Prostate gland (tissue), 2 donors: Measurements from ENCODE around the gene BTBD9. TPM values are rescaled to one million over a fixed set of nuclear protein-coding genes. Genes with fewer than 3 reads are reported as not detected.

ENCODE experiments used
- DNase-seq: peaks from one replicate; pipeline ENCODE4 v3.0.0-alpha.2; 2019; ENCODE audit warnings: low spot score
- H3K27ac ChIP-seq, 2 donors: fragments of 200-600 bp; sonication (generic); 2 replicates each; pipeline ENCODE4 v1.5.1; 2017 to 2019
- H3K27me3 ChIP-seq: fragments of 200-600 bp; sonication (generic); replicated peaks from 2 replicates; pipeline ENCODE4 v1.5.1; 2019; ENCODE audit not compliant: insufficient read depth
- H3K36me3 ChIP-seq, 2 donors: fragments of 200-600 bp; sonication (generic); 1 replicate in 1 of 2; 2 replicates in 1 of 2; pipeline versions ENCODE4 v1.5.1 to v1.8.1; 2017 to 2019
- H3K4me1 ChIP-seq: fragments of 200-600 bp; sonication (generic); replicated peaks from 2 replicates; pipeline ENCODE4 v1.5.1; 2019
- H3K4me3 ChIP-seq, 2 donors: fragments of 200-600 bp; sonication (generic); 2 replicates each; pipeline ENCODE4 v1.5.1; 2017 to 2019
- H3K9me3 ChIP-seq: fragments of 200-600 bp; sonication (generic); 2 replicates; pipeline ENCODE4 v1.5.1; 2017
- CTCF ChIP-seq, 4 experiments: fragments of 200-600 bp in 2 of 4; fragments of 450-650 bp in 2 of 4; sonication (generic) in 2 of 4; IDR thresholded peaks; 1 replicate in 3 of 4; 2 replicates in 1 of 4; pipeline ENCODE4 v1.5.1; 2016 to 2019; ENCODE audit warnings: antibody characterized with exemption in 4 of 4, mild to moderate bottlenecking in 2 of 4, moderate library complexity in 2 of 4
- POLR2A ChIP-seq: fragments of 450-650 bp; IDR thresholded peaks from one replicate; pipeline ENCODE4 v1.6.1; 2016; ENCODE audit warnings: antibody characterized with exemption, mild to moderate bottlenecking
- POLR2AphosphoS5 ChIP-seq: sonication (generic); formaldehyde crosslinking; IDR thresholded peaks from one replicate; pipeline ENCODE4 v1.6.1; 2017; ENCODE audit warnings: antibody characterized with exemption
- WGBS: methylation state at CpG from one replicate; pipeline ENCODE4 v1.1.5; 2018; 5-methylcytosine and 5-hydroxymethylcytosine counted together
- intact Hi-C: fragments of 100-400 bp; cut with DNase I; formaldehyde crosslinking; loops from one replicate; pipeline ENCODE4 v1.14.2; 2022
- total RNA-seq, 2 donors: library from RNA; depleted of rRNA; stranded (reverse); fragments of >200 nt; gene quantifications; one replicate each; pipeline ENCODE4 v1.1.0, GENCODE V29; 2016

Gene BTBD9
- total RNA-seq, 2 donors from 2014 or later = 11.2 to 17.4 TPM

DNA sequence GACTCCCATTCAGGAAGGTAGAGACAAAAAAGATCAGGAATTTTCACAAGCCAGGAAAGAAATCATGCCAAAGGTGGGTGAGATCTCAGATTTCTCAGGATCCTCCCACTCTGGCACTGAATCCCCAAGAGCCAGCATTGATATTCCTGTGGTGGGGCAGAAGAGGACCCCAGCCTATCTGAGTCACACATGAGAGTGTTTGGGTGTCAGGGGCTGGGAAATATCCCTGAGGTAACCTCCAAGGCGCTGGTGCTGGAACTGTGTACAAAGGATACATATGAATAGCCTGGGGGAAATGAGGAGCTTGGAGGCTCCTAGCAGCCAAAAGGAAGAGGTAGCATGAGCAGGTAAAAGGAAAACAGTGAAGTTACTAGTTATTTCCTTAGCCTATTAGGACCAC, 369.4 kb downstream of the BTBD9 start:
- Histone ChIP-seq H3K36me3 (no peaks in the 10 kb centered on the region), H3K9me3 (no peaks in the 10 kb centered on the region), H3K4me3 (no peak overlapping the region), H3K27ac (no peak overlapping the region), H3K4me1 (no peaks in the 10 kb centered on the region), H3K27me3 (no peaks in the 10 kb centered on the region)
- WGBS = 77% methylated on average over 1 of the region's 1 CpG
- TF ChIP-seq POLR2A (no peak), CTCF (IDR thresholded peaks at IDR 0.05) (no peak), POLR2AphosphoS5 (no peak)
- intact Hi-C loops = no loop called here
- DNase-seq = no peak

DNA sequence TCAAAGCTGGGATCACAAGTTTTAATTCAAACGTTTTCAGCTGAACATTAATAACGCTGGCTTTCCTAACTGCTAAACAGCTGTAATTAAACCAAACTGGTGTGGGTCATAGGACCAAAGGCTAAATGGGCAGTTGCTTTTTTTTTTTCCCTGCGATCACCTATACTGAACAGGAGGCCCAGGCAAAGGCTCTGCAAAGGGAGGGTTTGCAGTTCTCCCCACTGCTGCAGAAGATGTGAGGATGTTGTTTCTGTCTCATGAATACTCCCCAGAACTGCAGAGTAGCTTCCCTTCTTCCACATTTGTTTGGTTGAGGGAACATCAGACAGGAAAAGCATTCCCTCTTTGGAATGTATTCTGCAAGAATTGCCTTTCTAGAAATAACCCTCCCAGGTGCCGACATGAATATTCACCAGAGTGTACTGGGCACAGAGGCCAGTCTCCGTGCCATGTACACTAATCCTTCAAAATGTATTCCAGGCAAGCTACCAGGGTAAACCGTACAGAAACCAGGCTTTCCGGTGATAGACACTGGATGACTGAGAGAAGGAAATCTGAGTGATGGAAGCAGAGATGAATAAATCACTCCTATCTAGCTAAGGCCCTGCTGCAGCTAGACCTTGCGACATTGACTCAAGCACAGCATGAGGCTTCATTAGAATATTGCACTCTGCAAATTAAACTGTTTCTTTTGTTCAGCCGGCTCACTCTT, 370.1 kb downstream of the BTBD9 start:
- no peak for TF ChIP-seq CTCF (IDR thresholded peaks at IDR 0.05)
- TF ChIP-seq POLR2A = no peak
- no peak for TF ChIP-seq POLR2AphosphoS5
- Histone ChIP-seq H3K4me1 (no peaks in the 10 kb centered on the region), H3K27me3 (no peaks in the 10 kb centered on the region), H3K36me3 (no peaks in the 10 kb centered on the region), H3K9me3 (no peaks in the 10 kb centered on the region), H3K27ac (no peak overlapping the region), H3K4me3 (no peak overlapping the region)
- WGBS = 70% methylated on average over 9 of the region's 9 CpGs
- intact Hi-C loops = no loop called here
- DNase-seq = no peak

- no peak for DNase-seq
- whole genome bisulfite sequencing = 79% methylated on average over 4 of the region's 4 CpGs
Observed at GRCh38 chr6:38268342-38268741, 371.4 kb downstream of the BTBD9 start.

GRCh38 chr6:38266921-38267354, 372.8 kb downstream of the BTBD9 start:
- intact Hi-C loops = no loop called here
- H3K27me3 ChIP-seq = no peaks in the 10 kb centered on the region
- H3K36me3 ChIP-seq = no peaks in the 10 kb centered on the region
- H3K4me3 ChIP-seq = no peak overlapping the region
- H3K4me1 ChIP-seq = no peaks in the 10 kb centered on the region
- no peak for DNase-seq
- 71% methylated on average over 7 of the region's 7 CpGs for WGBS
- no peak for TF ChIP-seq CTCF (IDR thresholded peaks at IDR 0.05)
- no peak for TF ChIP-seq POLR2AphosphoS5
- TF ChIP-seq POLR2A = no peak
- no peak overlapping the region for H3K27ac ChIP-seq
- no peaks in the 10 kb centered on the region for H3K9me3 ChIP-seq

More at GRCh38 chr6:38268342-38268741, 371.4 kb downstream of the BTBD9 start:
- H3K27me3 ChIP-seq = no peaks in the 10 kb centered on the region
- intact Hi-C loops = no loop called here
- TF ChIP-seq POLR2A (no peak), POLR2AphosphoS5 (no peak)
- H3K27ac ChIP-seq = no peak overlapping the region
- H3K4me1 ChIP-seq = no peaks in the 10 kb centered on the region
- H3K4me3 ChIP-seq = no peak overlapping the region
- no peaks in the 10 kb centered on the region for H3K9me3 ChIP-seq
- H3K36me3 ChIP-seq = no peaks in the 10 kb centered on the region

DNA sequence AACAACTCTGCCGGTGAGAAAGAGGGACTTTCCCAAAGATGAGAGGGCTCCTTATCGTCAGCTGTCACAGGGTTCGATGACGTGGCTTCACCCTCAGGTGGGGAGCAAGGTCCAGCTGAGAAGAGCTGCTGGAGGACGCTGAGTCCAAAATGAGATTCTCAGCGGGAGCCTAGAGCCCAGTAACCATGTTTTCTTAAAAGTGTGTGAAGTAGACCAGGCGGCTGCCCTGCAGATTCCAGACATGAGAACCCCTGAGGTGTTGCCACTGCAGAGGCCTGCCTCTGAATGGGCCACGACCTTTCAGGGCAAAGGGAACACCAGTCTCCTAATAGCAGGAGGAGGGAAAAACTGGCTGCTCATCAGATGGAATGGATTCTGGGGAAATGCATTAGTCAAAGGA, 375.1 kb downstream of the BTBD9 start:
- H3K36me3 ChIP-seq = no peaks in the 10 kb centered on the region
- H3K9me3 ChIP-seq = no peaks in the 10 kb centered on the region
- H3K4me3 ChIP-seq = no peak overlapping the region
- no peak for TF ChIP-seq POLR2AphosphoS5
- TF ChIP-seq CTCF (IDR thresholded peaks at IDR 0.05) = no peak
- TF ChIP-seq POLR2A = no peak
- intact Hi-C loops = no loop called here
- H3K27me3 ChIP-seq = no peaks in the 10 kb centered on the region
- no peak for DNase-seq
- WGBS = 79% methylated on average over 8 of the region's 8 CpGs
- no peak overlapping the region for H3K27ac ChIP-seq
- H3K4me1 ChIP-seq = no peaks in the 10 kb centered on the region
